Measurements from ENCODE around the gene TRHDE. TPM values are rescaled to one million over a fixed set of nuclear protein-coding genes. Genes with fewer than 3 reads are reported as not detected.

Gene TRHDE
- total RNA-seq, 1 experiment from 2014 or later, result 5.5 TPM

- TF ChIP-seq E2F4 (CRISPR knock-in tag; IDR thresholded peaks at IDR 0.05; ENCODE audit: borderline replicate concordance, low read depth) (no peak), SOX15 (CRISPR knock-in tag; IDR thresholded peaks at IDR 0.05) (no peak), ZMAT4 (CRISPR knock-in tag; IDR thresholded peaks at IDR 0.05) (no peak)
Observed at GRCh38 chr12:72444566-72444965, 172.4 kb downstream of the TRHDE start (continued).

- Mint-ChIP-seq H3K27ac (no peak overlapping the region), H3K4me3 (no peak overlapping the region), H3K9me3 (peaks cover 38% of the 10 kb centered on the region), H3K36me3 (peaks cover 28% of the 10 kb centered on the region), H3K27me3 (ENCODE audit: low read depth) (peaks cover 3% of the 10 kb centered on the region), H3K4me1 (peaks cover 44% of the 10 kb centered on the region)
- ATAC-seq (no peak), DNase-seq (ENCODE audit: low spot score) (no peak)
- POLR2A ChIA-PET, result no interaction called here
- CTCF ChIA-PET, result no interaction called here
- TF ChIP-seq ATF1 (CRISPR knock-in tag; IDR thresholded peaks at IDR 0.05), result no peak
- no peak for TF ChIP-seq ZNF219 (CRISPR knock-in tag; IDR thresholded peaks at IDR 0.05; ENCODE audit: borderline replicate concordance)
- no peak for TF ChIP-seq ZNF121 (CRISPR knock-in tag; IDR thresholded peaks at IDR 0.05)
- TF ChIP-seq RELA (CRISPR knock-in tag; IDR thresholded peaks at IDR 0.05; ENCODE audit: borderline replicate concordance), result no peak
- no peak for TF ChIP-seq NR2C2 (CRISPR knock-in tag; IDR thresholded peaks at IDR 0.05)
- no peak for TF ChIP-seq ESRRA (CRISPR knock-in tag; IDR thresholded peaks at IDR 0.05; ENCODE audit: borderline replicate concordance)
- no peak for TF ChIP-seq ELF4 (CRISPR knock-in tag; IDR thresholded peaks at IDR 0.05; ENCODE audit: low read depth)
- TF ChIP-seq HMGXB4 (CRISPR knock-in tag; IDR thresholded peaks at IDR 0.05), result no peak
- no peak for TF ChIP-seq ZNF416 (CRISPR knock-in tag; IDR thresholded peaks at IDR 0.05)
Observed at GRCh38 chr12:72448089-72448488, 175.9 kb downstream of the TRHDE start.

DNA sequence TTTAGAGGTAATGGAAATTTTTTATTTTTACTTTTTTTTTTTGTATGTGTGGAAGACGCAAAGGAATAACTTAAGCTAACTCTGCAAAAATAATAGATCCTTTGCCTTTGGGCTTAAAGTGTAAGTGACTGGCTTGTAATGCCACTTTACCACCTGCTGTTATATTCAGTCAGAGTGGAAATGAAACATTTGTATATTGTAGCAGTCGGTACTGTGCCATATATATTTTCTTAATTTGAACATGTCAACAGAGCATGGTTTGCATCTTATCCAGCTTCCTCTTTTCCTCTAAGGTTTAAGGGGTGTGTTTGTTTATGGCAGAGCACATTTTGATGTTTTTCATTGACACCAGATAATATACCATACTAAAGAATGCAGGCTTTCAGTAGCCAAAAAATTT is 176.6 kb downstream of the TRHDE start:
- ATAC-seq (no peak), DNase-seq (ENCODE audit: low spot score) (no peak)
- Mint-ChIP-seq H3K36me3 (peaks cover 36% of the 10 kb centered on the region), H3K4me1 (peaks cover 37% of the 10 kb centered on the region), H3K27ac (no peak overlapping the region), H3K4me3 (no peak overlapping the region), H3K27me3 (ENCODE audit: low read depth) (peaks cover 3% of the 10 kb centered on the region), H3K9me3 (peaks cover 45% of the 10 kb centered on the region)
- POLR2A ChIA-PET, result no interaction called here
- CTCF ChIA-PET, result no interaction called here
- TF ChIP-seq OVOL2 (CRISPR knock-in tag; IDR thresholded peaks at IDR 0.05; ENCODE audit: borderline replicate concordance) (no peak), PRRX2 (CRISPR knock-in tag; IDR thresholded peaks at IDR 0.05) (no peak)

DNA sequence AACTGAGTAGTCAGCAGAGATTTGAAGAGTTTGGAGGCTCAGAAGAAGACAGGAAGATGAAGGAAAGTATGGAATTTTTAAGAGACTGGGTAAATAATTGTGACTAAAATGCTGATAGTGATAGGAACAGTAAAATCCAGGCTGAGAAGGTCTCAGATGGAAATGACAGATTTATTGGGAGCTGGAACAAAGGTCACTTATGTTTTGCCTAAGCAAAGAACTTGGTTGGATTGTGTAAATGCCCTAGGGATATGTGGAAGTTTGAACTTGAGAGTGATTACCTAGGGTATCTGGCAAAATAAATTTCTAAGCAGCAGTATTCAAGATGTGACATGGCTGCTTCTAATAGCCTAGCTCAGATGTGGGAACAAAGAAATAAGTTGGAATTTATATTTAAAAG is 180.9 kb downstream of the TRHDE start:
- H3K36me3 Mint-ChIP-seq, result peaks cover 27% of the 10 kb centered on the region
- DNase-seq (ENCODE audit: low spot score) (no peak), ATAC-seq (no peak)
- ChIA-PET POLR2A (no interaction called here), CTCF (no interaction called here)
- H3K4me1 Mint-ChIP-seq, result peaks cover 15% of the 10 kb centered on the region
- TF ChIP-seq FOXP1 (CRISPR knock-in tag; IDR thresholded peaks at IDR 0.05; ENCODE audit: borderline replicate concordance), result no peak
- no peak for TF ChIP-seq TP53 (CRISPR knock-in tag; IDR thresholded peaks at IDR 0.05)
- H3K27me3 Mint-ChIP-seq (ENCODE audit: low read depth), result no peaks in the 10 kb centered on the region
- peaks cover 39% of the 10 kb centered on the region for H3K9me3 Mint-ChIP-seq
- H3K27ac Mint-ChIP-seq, result no peak overlapping the region
- no peak overlapping the region for H3K4me3 Mint-ChIP-seq

DNA sequence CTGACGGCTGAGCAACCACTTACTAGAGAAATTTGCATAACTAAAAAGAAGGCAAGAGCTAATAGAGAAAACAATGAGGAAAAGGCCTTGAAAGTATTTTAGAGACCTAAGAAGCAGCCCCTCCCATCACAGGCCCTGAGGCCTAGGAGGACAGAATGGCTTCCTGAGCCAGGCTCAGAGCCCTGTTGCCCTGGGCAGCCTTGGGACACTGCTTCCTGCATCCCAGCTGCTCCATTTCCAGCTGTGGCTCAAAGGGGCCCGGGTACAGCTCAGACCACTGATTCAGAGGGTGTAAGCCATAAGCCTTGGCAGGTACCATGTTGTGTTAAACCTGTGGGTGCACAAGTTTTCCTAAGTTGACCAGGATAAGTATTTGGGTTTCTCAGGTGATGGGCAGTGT is 181.4 kb downstream of the TRHDE start:
- Mint-ChIP-seq H3K27me3 (ENCODE audit: low read depth) (no peaks in the 10 kb centered on the region), H3K36me3 (peaks cover 27% of the 10 kb centered on the region), H3K4me3 (no peak overlapping the region), H3K4me1 (peaks cover 13% of the 10 kb centered on the region), H3K9me3 (peaks cover 39% of the 10 kb centered on the region), H3K27ac (no peak overlapping the region)
- ATAC-seq, result no peak
- ChIA-PET CTCF (no interaction called here), POLR2A (no interaction called here)
- DNase-seq (ENCODE audit: low spot score), result no peak
- TF ChIP-seq, protein P1, sequence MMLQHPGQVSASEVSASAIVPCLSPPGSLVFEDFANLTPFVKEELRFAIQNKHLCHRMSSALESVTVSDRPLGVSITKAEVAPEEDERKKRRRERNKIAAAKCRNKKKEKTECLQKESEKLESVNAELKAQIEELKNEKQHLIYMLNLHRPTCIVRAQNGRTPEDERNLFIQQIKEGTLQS (CRISPR knock-in tag; conservative IDR thresholded peaks at IDR 0.05), result no peak
- TF ChIP-seq IRF2 (CRISPR knock-in tag; IDR thresholded peaks at IDR 0.05; ENCODE audit: borderline replicate concordance, low read depth), result no peak
- no peak for TF ChIP-seq ZNF121 (CRISPR knock-in tag; IDR thresholded peaks at IDR 0.05)
- no peak for TF ChIP-seq ERG (CRISPR knock-in tag; IDR thresholded peaks at IDR 0.05)
- no peak for TF ChIP-seq KAT7 (CRISPR knock-in tag; IDR thresholded peaks at IDR 0.05; ENCODE audit: borderline replicate concordance)
- TF ChIP-seq, protein P2, sequence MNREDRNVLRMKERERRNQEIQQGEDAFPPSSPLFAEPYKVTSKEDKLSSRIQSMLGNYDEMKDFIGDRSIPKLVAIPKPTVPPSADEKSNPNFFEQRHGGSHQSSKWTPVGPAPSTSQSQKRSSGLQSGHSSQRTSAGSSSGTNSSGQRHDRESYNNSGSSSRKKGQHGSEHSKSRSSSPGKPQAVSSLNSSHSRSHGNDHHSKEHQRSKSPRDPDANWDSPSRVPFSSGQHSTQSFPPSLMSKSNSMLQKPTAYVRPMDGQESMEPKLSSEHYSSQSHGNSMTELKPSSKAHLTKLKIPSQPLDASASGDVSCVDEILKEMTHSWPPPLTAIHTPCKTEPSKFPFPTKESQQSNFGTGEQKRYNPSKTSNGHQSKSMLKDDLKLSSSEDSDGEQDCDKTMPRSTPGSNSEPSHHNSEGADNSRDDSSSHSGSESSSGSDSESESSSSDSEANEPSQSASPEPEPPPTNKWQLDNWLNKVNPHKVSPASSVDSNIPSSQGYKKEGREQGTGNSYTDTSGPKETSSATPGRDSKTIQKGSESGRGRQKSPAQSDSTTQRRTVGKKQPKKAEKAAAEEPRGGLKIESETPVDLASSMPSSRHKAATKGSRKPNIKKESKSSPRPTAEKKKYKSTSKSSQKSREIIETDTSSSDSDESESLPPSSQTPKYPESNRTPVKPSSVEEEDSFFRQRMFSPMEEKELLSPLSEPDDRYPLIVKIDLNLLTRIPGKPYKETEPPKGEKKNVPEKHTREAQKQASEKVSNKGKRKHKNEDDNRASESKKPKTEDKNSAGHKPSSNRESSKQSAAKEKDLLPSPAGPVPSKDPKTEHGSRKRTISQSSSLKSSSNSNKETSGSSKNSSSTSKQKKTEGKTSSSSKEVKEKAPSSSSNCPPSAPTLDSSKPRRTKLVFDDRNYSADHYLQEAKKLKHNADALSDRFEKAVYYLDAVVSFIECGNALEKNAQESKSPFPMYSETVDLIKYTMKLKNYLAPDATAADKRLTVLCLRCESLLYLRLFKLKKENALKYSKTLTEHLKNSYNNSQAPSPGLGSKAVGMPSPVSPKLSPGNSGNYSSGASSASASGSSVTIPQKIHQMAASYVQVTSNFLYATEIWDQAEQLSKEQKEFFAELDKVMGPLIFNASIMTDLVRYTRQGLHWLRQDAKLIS (CRISPR knock-in tag; IDR thresholded peaks at IDR 0.05; ENCODE audit: borderline replicate concordance), result no peak
